BE2C (cell line): ENCODE measurements around the gene ITIH3.
A peak's percentile ranks its signal among the peaks of the same experiment; 100 is the strongest.

Experiments
- DNase-seq: peaks from one replicate; pipeline ENCODE4 v3.0.0-alpha.2; 2020
- H3K27me3 ChIP-seq: fragments of 250-450 bp; sonication (Bioruptor Pico); 2 replicates; pipeline ENCODE4 v1.5.1; 2020; ENCODE audit warnings: mild to moderate bottlenecking
- H3K36me3 ChIP-seq: fragments of 250-450 bp; sonication (Bioruptor Pico); 2 replicates; pipeline ENCODE4 v1.5.1; 2020; ENCODE audit warnings: mild to moderate bottlenecking
- H3K4me1 ChIP-seq: fragments of 250-450 bp; sonication (Bioruptor Pico); 2 replicates; pipeline ENCODE4 v1.5.1; 2020
- H3K4me3 ChIP-seq: 2 replicates; pipeline ENCODE4 v1.5.1; 2011; ENCODE audit warnings: low read depth, low read length
- H3K9me3 ChIP-seq: fragments of 250-450 bp; sonication (Bioruptor Pico); 2 replicates; pipeline ENCODE4 v1.5.1; 2020
- CTCF ChIP-seq: IDR thresholded peaks from 2 replicates; pipeline ENCODE4 v1.5.1; 2012; ENCODE audit warnings: mild to moderate bottlenecking, low read depth, low read length

ITIH3 gene

GRCh38 chr3:52831500-52832301 is 37.1 kb downstream of the ITIH3 start:
- no peaks in the 10 kb centered on the region for H3K9me3 ChIP-seq
- H3K4me3 ChIP-seq = peak overlapping the region; percentile 8; the same call in 1 of the 2 replicates
- no peaks in the 10 kb centered on the region for H3K27me3 ChIP-seq
- H3K36me3 ChIP-seq = no peaks in the 10 kb centered on the region
- peak; percentile 89 for DNase-seq
- H3K4me1 ChIP-seq = peaks cover 6% of the 10 kb centered on the region
- TF ChIP-seq CTCF = no peak

DNA sequence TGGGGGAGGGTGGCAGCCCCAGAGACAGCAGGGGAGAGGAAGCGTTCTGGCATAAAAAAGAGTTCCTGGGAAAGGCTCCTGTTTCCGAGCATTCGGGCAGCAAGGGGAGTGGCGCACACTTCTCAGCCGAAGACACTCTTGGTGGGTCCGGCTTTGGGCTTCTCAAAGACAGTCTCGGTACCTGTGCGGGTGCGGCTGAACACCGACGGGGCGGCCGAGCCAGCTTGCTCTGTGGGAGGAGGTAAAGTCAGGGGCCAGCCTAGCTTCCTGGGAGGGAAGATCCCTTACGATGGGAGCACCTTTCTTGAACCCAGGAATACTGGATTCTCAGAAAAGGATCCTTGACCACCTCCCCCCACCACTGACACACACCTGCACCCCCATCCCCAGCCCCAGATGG is 38.6 kb downstream of the ITIH3 start:
- H3K9me3 ChIP-seq = no peaks in the 10 kb centered on the region
- DNase-seq = no peak
- TF ChIP-seq CTCF = no peak

DNA sequence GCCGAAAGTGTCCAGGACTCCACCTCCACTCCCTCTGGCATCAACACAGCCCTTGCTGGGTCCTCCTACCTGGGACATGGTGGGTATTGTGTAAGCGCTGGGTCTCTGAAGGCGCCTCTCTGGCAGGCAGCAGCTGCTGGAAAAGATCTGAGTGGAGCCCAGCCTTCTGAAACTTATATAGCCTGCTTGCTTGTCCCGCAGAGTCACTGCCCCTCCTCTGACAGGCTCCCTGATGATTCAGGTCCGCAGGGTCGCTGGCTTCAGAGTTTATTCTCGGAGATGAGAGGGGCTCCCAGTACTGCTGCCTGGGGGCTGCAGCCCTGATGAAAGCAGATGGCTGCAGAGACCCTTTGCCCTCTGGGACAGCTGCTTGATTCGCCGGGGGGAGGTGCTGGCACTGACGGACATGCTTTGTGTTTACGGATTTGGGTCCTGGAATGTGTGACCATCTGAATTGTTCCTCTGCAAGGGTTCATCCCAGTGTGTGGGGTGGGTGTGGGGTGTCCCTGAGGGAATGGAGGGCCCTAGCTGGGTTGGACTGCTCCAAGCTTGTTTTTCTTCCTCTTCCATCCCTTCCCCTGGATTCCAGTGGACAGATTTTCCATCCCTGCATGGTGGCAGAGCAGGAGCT is 40.4 kb downstream of the ITIH3 start, which contains the start of gene MUSTN1:
MUSTN1 (minus strand) TSS at position 149 of the 631 bp plus-strand sequence; CDS start at position 78, 71 bp downstream.
- Histone ChIP-seq H3K4me1 (peaks cover 6% of the 10 kb centered on the region), H3K36me3 (no peaks in the 10 kb centered on the region), H3K4me3 (no peak within 1 kb of the TSS), H3K27me3 (no peaks in the 10 kb centered on the region), H3K9me3 (no peaks in the 10 kb centered on the region)
- TF ChIP-seq CTCF = no peak
- DNase-seq = no peak

More for the DNA sequence above, 38.6 kb downstream of the ITIH3 start:
- no peaks in the 10 kb centered on the region for H3K27me3 ChIP-seq
- H3K4me1 ChIP-seq = peaks cover 6% of the 10 kb centered on the region
- H3K4me3 ChIP-seq = no peak overlapping the region
- no peaks in the 10 kb centered on the region for H3K36me3 ChIP-seq

GRCh38 chr3:52835766-52836470 is 41.3 kb downstream of the ITIH3 start:
- Histone ChIP-seq H3K4me3 (no peak overlapping the region), H3K27me3 (no peaks in the 10 kb centered on the region), H3K9me3 (no peaks in the 10 kb centered on the region), H3K36me3 (no peaks in the 10 kb centered on the region), H3K4me1 (peaks cover 6% of the 10 kb centered on the region)
- DNase-seq = no peak
- TF ChIP-seq CTCF = no peak

- Histone ChIP-seq H3K36me3 (no peaks in the 10 kb centered on the region), H3K27me3 (no peaks in the 10 kb centered on the region)
These were observed 41.9 kb downstream of the ITIH3 start for GRCh38 chr3:52836471-52836845.

More at GRCh38 chr3:52836471-52836845, 41.9 kb downstream of the ITIH3 start:
- no peak for DNase-seq
- Histone ChIP-seq H3K9me3 (no peaks in the 10 kb centered on the region), H3K4me1 (peaks cover 6% of the 10 kb centered on the region), H3K4me3 (no peak overlapping the region)
- no peak for TF ChIP-seq CTCF
